ENCODE data around the gene EXD3. TPM values are rescaled to one million over a fixed set of nuclear protein-coding genes. Genes with fewer than 3 reads are reported as not detected.
A peak's percentile ranks its signal among the peaks of the same experiment; 100 is the strongest.

The EXD3 gene
- total RNA-seq, 4 donors from 2014 or later, result 11.8 to 49.0 (median 31.5) TPM

- intact Hi-C loops (cut with DNase I; ENCODE audit: low total_unique reads), result no loop called here
- Histone ChIP-seq H3K9me3 (no peaks in the 10 kb centered on the region), H3K4me1 (peaks cover 0 to 4% of the 10 kb centered on the region in 2 donors), H3K27me3 (no peaks in the 10 kb centered on the region), H3K27ac (no peak overlapping the region), H3K36me3 (no peaks in the 10 kb centered on the region), H3K4me3 (no peak overlapping the region)
- no peak for TF ChIP-seq POLR2A (IDR thresholded peaks at IDR 0.05)
- TF ChIP-seq, protein P1, sequence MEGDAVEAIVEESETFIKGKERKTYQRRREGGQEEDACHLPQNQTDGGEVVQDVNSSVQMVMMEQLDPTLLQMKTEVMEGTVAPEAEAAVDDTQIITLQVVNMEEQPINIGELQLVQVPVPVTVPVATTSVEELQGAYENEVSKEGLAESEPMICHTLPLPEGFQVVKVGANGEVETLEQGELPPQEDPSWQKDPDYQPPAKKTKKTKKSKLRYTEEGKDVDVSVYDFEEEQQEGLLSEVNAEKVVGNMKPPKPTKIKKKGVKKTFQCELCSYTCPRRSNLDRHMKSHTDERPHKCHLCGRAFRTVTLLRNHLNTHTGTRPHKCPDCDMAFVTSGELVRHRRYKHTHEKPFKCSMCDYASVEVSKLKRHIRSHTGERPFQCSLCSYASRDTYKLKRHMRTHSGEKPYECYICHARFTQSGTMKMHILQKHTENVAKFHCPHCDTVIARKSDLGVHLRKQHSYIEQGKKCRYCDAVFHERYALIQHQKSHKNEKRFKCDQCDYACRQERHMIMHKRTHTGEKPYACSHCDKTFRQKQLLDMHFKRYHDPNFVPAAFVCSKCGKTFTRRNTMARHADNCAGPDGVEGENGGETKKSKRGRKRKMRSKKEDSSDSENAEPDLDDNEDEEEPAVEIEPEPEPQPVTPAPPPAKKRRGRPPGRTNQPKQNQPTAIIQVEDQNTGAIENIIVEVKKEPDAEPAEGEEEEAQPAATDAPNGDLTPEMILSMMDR (IDR thresholded peaks at IDR 0.05), result no peak
- DNase-seq, result no peak
Observed at GRCh38 chr9:137430723-137431415, 7.9 kb upstream of the EXD3 start.

GRCh38 chr9:137429974-137430722, 7.2 kb upstream of the EXD3 start:
- TF ChIP-seq, protein P1 (IDR thresholded peaks at IDR 0.05), result no peak
- peak in 1 of 2 donors; percentile 34 for TF ChIP-seq POLR2A (IDR thresholded peaks at IDR 0.05)
- Histone ChIP-seq H3K36me3 (no peaks in the 10 kb centered on the region), H3K9me3 (no peaks in the 10 kb centered on the region), H3K4me1 (no peaks in the 10 kb centered on the region), H3K27me3 (no peaks in the 10 kb centered on the region), H3K27ac (no peak overlapping the region), H3K4me3 (no peak overlapping the region)
- intact Hi-C loops (cut with DNase I; ENCODE audit: low total_unique reads), result no loop called here
- no peak for DNase-seq

GRCh38 chr9:137429546-137429890, 6.6 kb upstream of the EXD3 start:
- Histone ChIP-seq H3K36me3 (no peaks in the 10 kb centered on the region), H3K27ac (no peak overlapping the region), H3K9me3 (no peaks in the 10 kb centered on the region), H3K4me3 (no peak overlapping the region), H3K27me3 (no peaks in the 10 kb centered on the region), H3K4me1 (no peaks in the 10 kb centered on the region)
- intact Hi-C loops (cut with DNase I; ENCODE audit: low total_unique reads), result no loop called here
- no peak for TF ChIP-seq POLR2A (IDR thresholded peaks at IDR 0.05)
- no peak for DNase-seq

GRCh38 chr9:137428841-137429545, 6.0 kb upstream of the EXD3 start:
- H3K27ac ChIP-seq, result no peak overlapping the region
- H3K9me3 ChIP-seq, result no peaks in the 10 kb centered on the region
- peaks cover 0 to 3% of the 10 kb centered on the region in 2 donors for H3K4me1 ChIP-seq
- no peaks in the 10 kb centered on the region for H3K27me3 ChIP-seq
- H3K4me3 ChIP-seq, result no peak overlapping the region
- TF ChIP-seq POLR2A (IDR thresholded peaks at IDR 0.05), result no peak
- no peak for DNase-seq
- intact Hi-C loops (cut with DNase I; ENCODE audit: low total_unique reads), result no loop called here
- H3K36me3 ChIP-seq, result no peaks in the 10 kb centered on the region

DNA sequence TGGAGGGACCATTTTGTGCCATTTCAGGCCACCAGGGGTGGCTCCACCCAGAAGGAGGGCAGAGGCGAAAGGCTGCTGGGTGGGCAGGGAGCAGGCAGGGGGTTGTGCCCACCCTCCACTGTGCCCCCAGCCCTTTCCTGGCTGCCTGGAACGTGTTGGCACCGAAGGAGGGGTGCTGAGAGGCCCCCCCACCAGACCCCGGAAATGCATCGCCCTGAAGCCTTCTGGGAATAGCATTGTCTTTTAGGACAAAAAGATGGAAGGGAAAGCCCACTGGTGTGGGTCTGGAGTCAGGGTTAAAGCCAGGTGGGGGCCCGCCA, 5.3 kb upstream of the EXD3 start:
- H3K27ac ChIP-seq, result no peak overlapping the region
- TF ChIP-seq POLR2A (IDR thresholded peaks at IDR 0.05), result no peak
- TF ChIP-seq, protein P1 (IDR thresholded peaks at IDR 0.05), result no peak
- no peak overlapping the region for H3K4me3 ChIP-seq
- DNase-seq, result no peak
- peaks cover 0 to 9% of the 10 kb centered on the region in 2 donors for H3K4me1 ChIP-seq
- H3K36me3 ChIP-seq, result no peaks in the 10 kb centered on the region
- no peaks in the 10 kb centered on the region for H3K9me3 ChIP-seq
- intact Hi-C loops (cut with DNase I; ENCODE audit: low total_unique reads), result no loop called here
- no peaks in the 10 kb centered on the region for H3K27me3 ChIP-seq
